Activated CD4-positive, alpha-beta T cell treated with anti-CD3 and anti-CD28 coated beads for 36 hours (primary cell): ENCODE results near the gene PPT1. TPM values are rescaled to one million over a fixed set of nuclear protein-coding genes. Genes with fewer than 3 reads are reported as not detected.
A peak's percentile ranks its signal among the peaks of the same experiment; 100 is the strongest.

Experiments used
- ATAC-seq: fragments of 200-7000 bp; cut with Tn5 transposase; one replicate; pipeline ENCODE4 v1.10.0; 2021; ENCODE audit warnings: mild to moderate bottlenecking, moderate library complexity
- CTCF ChIA-PET: fragments of 350-600 bp; sonication (Branson Sonifier 250); formaldehyde crosslinking; loops from one replicate; lab custom pipeline; 2021; ENCODE audit warnings: antibody characterized with exemption; lab: Charles Lee
- POLR2A ChIA-PET: fragments of 350-600 bp; sonication (Branson Sonifier 250); formaldehyde crosslinking; loops from one replicate; lab custom pipeline; 2021; ENCODE audit warnings: antibody characterized with exemption, inconsistent platforms; lab: Charles Lee
- DNase-seq: peaks from one replicate; pipeline ENCODE4 v3.0.0-alpha.2; 2020
- H3K27ac Mint-ChIP-seq: one replicate; pipeline ENCODE4 v1.8.0; 2021; ENCODE audit warnings: mixed read lengths
- H3K27me3 Mint-ChIP-seq: one replicate; pipeline ENCODE4 v1.8.0; 2021; ENCODE audit warnings: mixed read lengths
- H3K36me3 Mint-ChIP-seq: one replicate; pipeline ENCODE4 v1.8.0; 2021; ENCODE audit warnings: low read depth, mixed read lengths
- H3K4me1 Mint-ChIP-seq: one replicate; pipeline ENCODE4 v1.8.0; 2021; ENCODE audit warnings: mixed read lengths
- H3K4me3 Mint-ChIP-seq: one replicate; pipeline ENCODE4 v1.8.0; 2021; ENCODE audit warnings: mild to moderate bottlenecking, moderate library complexity, mixed read lengths
- H3K9me3 Mint-ChIP-seq: one replicate; pipeline ENCODE4 v1.8.0; 2021; ENCODE audit warnings: low read depth, mixed read lengths
- intact Hi-C, 2 experiments: fragments of 100-400 bp; cut with DNase I in 1 of 2; cut with micrococcal nuclease in 1 of 2; formaldehyde crosslinking; loops; one replicate each; pipeline versions ENCODE4 v1.14.2 to v1.15.1; 2022 to 2024; cut with DNase I, micrococcal nuclease
- total RNA-seq, 2 experiments: library from RNA; stranded (reverse); gene quantifications; one replicate each; pipeline ENCODE4 v1.2.3, GENCODE V29; 2021

PPT1 gene
- total RNA-seq, 2 experiments from 2014 or later = 75.4 to 77.4 TPM

DNA sequence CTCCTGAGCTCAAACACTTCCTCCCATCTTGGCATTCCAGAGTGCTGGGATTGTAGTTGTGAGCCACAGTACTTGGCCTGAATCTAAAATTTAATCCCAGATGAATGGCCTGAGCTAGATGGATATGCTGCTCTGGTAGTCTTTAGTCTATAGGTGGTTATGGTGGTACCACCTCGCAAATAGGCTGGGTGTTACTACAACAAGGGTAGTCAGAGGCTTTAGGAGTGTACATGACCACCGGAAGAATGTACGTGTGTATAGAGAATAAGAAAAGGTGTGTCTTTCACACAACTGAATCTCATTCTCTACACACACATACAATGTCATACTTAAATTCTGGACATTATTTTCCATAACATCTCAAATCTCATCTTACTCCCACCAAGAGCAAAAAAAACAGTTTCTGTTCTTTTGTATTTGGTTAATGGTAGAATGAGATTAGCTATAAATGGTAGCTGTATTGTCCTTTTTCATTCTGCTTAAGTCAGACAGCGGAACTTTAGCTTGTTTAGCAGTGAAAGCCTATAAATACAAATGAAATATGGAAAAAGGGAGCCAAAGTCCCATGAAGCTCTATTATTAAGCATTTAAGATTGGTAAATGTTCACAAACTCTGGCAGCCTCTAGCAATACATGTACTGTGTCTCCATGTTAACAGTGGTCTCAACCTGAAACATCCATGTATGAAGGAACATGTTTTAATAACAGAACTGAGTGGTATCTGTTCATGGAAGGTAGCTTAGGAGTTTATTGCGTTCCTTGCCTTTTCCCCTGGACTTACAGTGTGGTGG is 40.3 kb downstream of the PPT1 start:
- Mint-ChIP-seq H3K27me3 (no peaks in the 10 kb centered on the region), H3K4me3 (no peak overlapping the region), H3K36me3 (peaks cover 77% of the 10 kb centered on the region), H3K4me1 (peaks cover 92% of the 10 kb centered on the region), H3K27ac (peak overlapping the region; percentile 90), H3K9me3 (peaks cover 2% of the 10 kb centered on the region)
- ATAC-seq = no peak
- ChIA-PET CTCF (interaction anchor here (0.6 to 1.9 kb wide), 7 partner anchors 9 to 652 kb away, joined by 3 to 6 read pairs (median 4); no protein-coding TSS in a partner anchor), POLR2A (interaction anchor here (0.5 to 0.6 kb wide), 2 partner anchors 17 to 137 kb away, joined by 4 to 6 read pairs; no protein-coding TSS in a partner anchor)
- no peak for DNase-seq
- intact Hi-C loops = loop anchor here in 1 of 2 experiments (5.0 kb wide), 1 partner anchor 926 kb away; no protein-coding TSS in a partner anchor

DNA sequence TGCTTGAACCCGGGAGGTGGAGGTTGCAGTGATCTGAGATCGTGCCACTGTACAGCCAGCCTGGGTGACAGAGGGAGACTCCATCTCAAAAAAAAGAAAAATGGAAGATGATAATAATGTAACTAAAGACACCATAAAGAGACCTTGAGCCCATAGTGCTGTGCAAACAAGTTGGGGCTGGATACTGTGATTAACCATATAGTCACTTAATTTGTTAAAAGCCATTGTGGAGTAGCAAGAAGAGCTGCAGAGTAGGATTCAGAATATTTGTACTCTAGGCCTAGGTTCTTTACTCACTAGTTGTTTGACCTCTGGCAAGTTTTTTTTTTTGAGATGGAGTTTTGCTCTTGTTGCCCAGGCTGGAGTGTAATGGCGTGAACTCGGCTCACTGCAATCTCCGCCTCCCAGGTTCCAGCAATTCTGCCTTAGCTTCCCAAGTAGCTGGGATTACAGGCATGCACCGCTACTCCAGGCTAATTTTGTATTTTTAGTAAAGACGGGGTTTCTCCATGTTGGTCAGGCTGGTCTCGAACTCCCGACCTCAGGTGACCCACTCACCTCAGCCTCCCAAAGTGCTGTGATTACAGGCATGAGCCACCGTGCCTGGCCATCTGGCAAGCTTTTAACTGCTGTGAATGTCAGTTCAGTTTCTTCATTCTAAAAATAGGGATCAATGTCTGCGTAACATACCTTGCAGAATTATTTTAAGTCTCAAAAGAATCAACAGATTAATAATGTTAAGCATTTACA is 43.7 kb downstream of the PPT1 start:
- Mint-ChIP-seq H3K27ac (peak overlapping the region; percentile 24), H3K4me3 (no peak overlapping the region), H3K36me3 (peaks cover 71% of the 10 kb centered on the region), H3K4me1 (peaks cover 89% of the 10 kb centered on the region), H3K27me3 (no peaks in the 10 kb centered on the region), H3K9me3 (peaks cover 2% of the 10 kb centered on the region)
- POLR2A ChIA-PET = interaction anchor here (0.6 kb wide), 1 partner anchor 401 kb away, joined by 4 read pairs; no protein-coding TSS in a partner anchor
- no peak for ATAC-seq
- CTCF ChIA-PET = interaction anchor here (1.0 kb wide), 1 partner anchor 30 kb away, joined by 3 read pairs; no protein-coding TSS in a partner anchor
- no peak for DNase-seq
- intact Hi-C loops = no loop called here

- intact Hi-C loops = no loop called here
- CTCF ChIA-PET = interaction anchor here (0.6 to 1.3 kb wide), 6 partner anchors 9 to 191 kb away, joined by 3 to 5 read pairs (median 4); partner anchors contain the start of gene CAP1
- Mint-ChIP-seq H3K4me3 (peak overlapping the region; percentile 30), H3K9me3 (no peaks in the 10 kb centered on the region), H3K27ac (peak overlapping the region; percentile 89), H3K4me1 (peaks cover 84% of the 10 kb centered on the region), H3K36me3 (peaks cover 69% of the 10 kb centered on the region), H3K27me3 (no peaks in the 10 kb centered on the region)
- DNase-seq (no peak), ATAC-seq (no peak)
- POLR2A ChIA-PET = interaction anchor here (1.0 to 1.4 kb wide), 2 partner anchors 9 to 95 kb away, joined by 3 to 4 read pairs; no protein-coding TSS in a partner anchor
These were observed 46.2 kb downstream of the PPT1 start for GRCh38 chr1:40050863-40051262.

DNA sequence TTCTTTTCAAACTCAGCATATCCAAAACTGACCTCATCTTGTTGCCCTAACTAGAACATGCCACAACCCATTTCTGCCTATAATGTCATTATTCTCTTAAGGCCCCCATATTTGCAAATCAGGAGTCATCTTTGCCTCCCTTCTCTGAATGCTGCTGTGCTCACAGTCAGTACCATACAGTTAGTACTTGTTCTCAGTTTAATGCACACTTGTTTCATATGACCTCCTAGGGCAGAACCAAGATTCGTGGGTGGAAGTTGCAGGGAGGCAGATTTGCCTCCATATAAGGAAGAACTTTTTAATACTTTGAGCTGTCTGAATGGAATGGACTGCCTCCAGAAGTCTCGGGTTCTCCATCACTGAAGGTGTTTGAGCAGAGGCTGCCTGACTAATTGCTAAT is 47.3 kb downstream of the PPT1 start:
- ChIA-PET CTCF (interaction anchor here (0.6 to 1.3 kb wide), 4 partner anchors 10 to 289 kb away, joined by 3 to 4 read pairs (median 4); no protein-coding TSS in a partner anchor), POLR2A (interaction anchor here (1.4 kb wide), 1 partner anchor 93 kb away, joined by 4 read pairs; no protein-coding TSS in a partner anchor)
- peak; percentile 77 for ATAC-seq
- no peaks in the 10 kb centered on the region for H3K9me3 Mint-ChIP-seq
- peak overlapping the region; percentile 57 for H3K4me3 Mint-ChIP-seq
- peaks cover 70% of the 10 kb centered on the region for H3K36me3 Mint-ChIP-seq
- DNase-seq = peak; percentile 48
- peak overlapping the region; percentile 95 for H3K27ac Mint-ChIP-seq
- peaks cover 84% of the 10 kb centered on the region for H3K4me1 Mint-ChIP-seq
- intact Hi-C loops = loop anchor here in 1 of 2 experiments (1.0 to 10.0 kb wide), 3 partner anchors 10 to 645 kb away; no protein-coding TSS in a partner anchor
- no peaks in the 10 kb centered on the region for H3K27me3 Mint-ChIP-seq

- CTCF ChIA-PET = interaction anchor here (1.4 to 2.4 kb wide), 3 partner anchors 10 to 291 kb away, joined by 3 to 7 read pairs (median 6); no protein-coding TSS in a partner anchor
These were observed 49.3 kb downstream of the PPT1 start for GRCh38 chr1:40047769-40048168.

DNA sequence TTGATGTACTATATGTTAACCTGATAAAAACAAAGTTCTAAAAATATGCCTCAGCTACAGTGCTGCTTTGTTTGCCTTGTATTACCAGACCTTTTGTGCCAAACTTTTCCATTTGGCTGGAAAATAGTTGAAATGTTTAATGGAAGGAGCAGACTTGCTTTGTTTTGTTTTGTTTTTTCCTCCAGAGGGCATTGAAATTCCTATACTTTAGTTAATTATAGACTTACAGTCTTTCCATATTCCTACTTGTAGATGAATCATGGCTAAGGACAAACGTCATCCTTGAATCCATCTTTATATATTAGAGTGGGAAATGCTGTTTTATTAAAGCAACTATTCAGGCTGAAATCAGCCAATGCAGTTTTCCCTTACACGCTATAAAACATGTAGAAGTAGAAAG is 49.8 kb downstream of the PPT1 start:
- Mint-ChIP-seq H3K9me3 (no peaks in the 10 kb centered on the region), H3K27ac (peak overlapping the region; percentile 90), H3K36me3 (peaks cover 70% of the 10 kb centered on the region), H3K27me3 (no peaks in the 10 kb centered on the region), H3K4me3 (peak overlapping the region; percentile 33), H3K4me1 (peaks cover 88% of the 10 kb centered on the region)
- POLR2A ChIA-PET = no interaction called here
- no peak for ATAC-seq
- CTCF ChIA-PET = interaction anchor here (1.4 to 2.4 kb wide), 3 partner anchors 11 to 292 kb away, joined by 3 to 7 read pairs (median 6); no protein-coding TSS in a partner anchor
- intact Hi-C loops = loop anchor here in 1 of 2 experiments (5.0 to 10.0 kb wide), 2 partner anchors 335 to 642 kb away; no protein-coding TSS in a partner anchor
- DNase-seq = no peak

More at GRCh38 chr1:40047769-40048168, 49.3 kb downstream of the PPT1 start:
- peak; percentile 28 for DNase-seq
- peaks cover 65% of the 10 kb centered on the region for H3K36me3 Mint-ChIP-seq
- H3K4me1 Mint-ChIP-seq = peaks cover 86% of the 10 kb centered on the region
- peak; percentile 59 for ATAC-seq
- peak overlapping the region; percentile 90 for H3K27ac Mint-ChIP-seq
- POLR2A ChIA-PET = interaction anchor here (0.6 kb wide), 1 partner anchor 421 kb away, joined by 4 read pairs; no protein-coding TSS in a partner anchor
- H3K4me3 Mint-ChIP-seq = peak overlapping the region; percentile 43
- no peaks in the 10 kb centered on the region for H3K27me3 Mint-ChIP-seq
- no peaks in the 10 kb centered on the region for H3K9me3 Mint-ChIP-seq
- intact Hi-C loops = loop anchor here in 1 of 2 experiments (5.0 to 10.0 kb wide), 2 partner anchors 335 to 643 kb away; no protein-coding TSS in a partner anchor

DNA sequence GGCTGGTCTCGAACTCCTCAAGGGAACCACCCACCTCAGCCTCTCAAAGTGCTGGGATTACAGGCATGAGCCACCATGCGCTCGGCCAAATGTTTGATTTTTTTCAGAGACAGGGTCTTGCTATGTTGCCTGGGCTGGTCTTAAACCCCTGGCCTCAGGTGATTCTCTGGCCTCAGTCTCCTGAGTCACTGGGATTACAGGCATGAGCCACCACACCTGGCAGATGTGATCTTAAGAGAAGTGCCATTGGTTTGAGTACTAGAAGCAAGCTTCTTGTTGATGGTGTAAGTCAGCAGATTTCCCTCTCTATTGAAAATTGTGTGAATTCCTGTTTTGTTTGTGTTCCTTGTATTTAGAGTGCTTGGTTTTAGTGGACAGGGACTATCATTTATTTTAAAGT is 51.3 kb downstream of the PPT1 start:
- Mint-ChIP-seq H3K9me3 (no peaks in the 10 kb centered on the region), H3K4me3 (peak overlapping the region; percentile 21), H3K27me3 (no peaks in the 10 kb centered on the region), H3K4me1 (peaks cover 82% of the 10 kb centered on the region), H3K27ac (peak overlapping the region; percentile 83), H3K36me3 (peaks cover 70% of the 10 kb centered on the region)
- DNase-seq (no peak), ATAC-seq (no peak)
- ChIA-PET POLR2A (interaction anchor here (0.6 to 1.0 kb wide), 3 partner anchors 12 to 212 kb away, joined by 3 to 5 read pairs (median 3); no protein-coding TSS in a partner anchor), CTCF (interaction anchor here (0.8 to 2.4 kb wide), 4 partner anchors 11 to 293 kb away, joined by 3 to 6 read pairs (median 3); no protein-coding TSS in a partner anchor)
- intact Hi-C loops = loop anchor here in 1 of 2 experiments (5.0 to 10.0 kb wide), 2 partner anchors 337 to 641 kb away; no protein-coding TSS in a partner anchor

- peak overlapping the region; percentile 83 for H3K27ac Mint-ChIP-seq
- H3K36me3 Mint-ChIP-seq = peaks cover 65% of the 10 kb centered on the region
- no peaks in the 10 kb centered on the region for H3K27me3 Mint-ChIP-seq
- POLR2A ChIA-PET = interaction anchor here (0.9 to 1.0 kb wide), 2 partner anchors 19 to 212 kb away, joined by 3 to 4 read pairs; no protein-coding TSS in a partner anchor
- peaks cover 78% of the 10 kb centered on the region for H3K4me1 Mint-ChIP-seq
- H3K4me3 Mint-ChIP-seq = peak overlapping the region; percentile 50
- H3K9me3 Mint-ChIP-seq = no peaks in the 10 kb centered on the region
- intact Hi-C loops = loop anchor here in 1 of 2 experiments (5.0 to 10.0 kb wide), 2 partner anchors 337 to 640 kb away; no protein-coding TSS in a partner anchor
- no peak for DNase-seq
- no peak for ATAC-seq
- CTCF ChIA-PET = interaction anchor here (0.8 to 1.1 kb wide), 3 partner anchors 10 to 294 kb away, joined by 3 read pairs; no protein-coding TSS in a partner anchor
These were observed 51.9 kb downstream of the PPT1 start for GRCh38 chr1:40045182-40045581.

GRCh38 chr1:40044110-40044509 is 52.9 kb downstream of the PPT1 start:
- no peaks in the 10 kb centered on the region for H3K27me3 Mint-ChIP-seq
- ATAC-seq (no peak), DNase-seq (no peak)
- H3K4me1 Mint-ChIP-seq = peaks cover 70% of the 10 kb centered on the region
- H3K27ac Mint-ChIP-seq = peak overlapping the region; percentile 82
- ChIA-PET POLR2A (interaction anchor here (0.6 to 0.8 kb wide), 3 partner anchors 20 to 89 kb away, joined by 3 to 5 read pairs (median 3); no protein-coding TSS in a partner anchor), CTCF (interaction anchor here (0.9 to 1.0 kb wide), 2 partner anchors 9 to 34 kb away, joined by 3 read pairs; no protein-coding TSS in a partner anchor)
- peak overlapping the region; percentile 99 for H3K4me3 Mint-ChIP-seq
- intact Hi-C loops = loop anchor here (5.0 to 10.0 kb wide), 5 partner anchors 328 to 648 kb away; partner anchors contain the start of genes NFYC (in 1 of the 2), PABPC4 (in 1 of the 2) and SMAP2 (in 1 of the 2)
- H3K9me3 Mint-ChIP-seq = no peaks in the 10 kb centered on the region
- peaks cover 58% of the 10 kb centered on the region for H3K36me3 Mint-ChIP-seq

DNA sequence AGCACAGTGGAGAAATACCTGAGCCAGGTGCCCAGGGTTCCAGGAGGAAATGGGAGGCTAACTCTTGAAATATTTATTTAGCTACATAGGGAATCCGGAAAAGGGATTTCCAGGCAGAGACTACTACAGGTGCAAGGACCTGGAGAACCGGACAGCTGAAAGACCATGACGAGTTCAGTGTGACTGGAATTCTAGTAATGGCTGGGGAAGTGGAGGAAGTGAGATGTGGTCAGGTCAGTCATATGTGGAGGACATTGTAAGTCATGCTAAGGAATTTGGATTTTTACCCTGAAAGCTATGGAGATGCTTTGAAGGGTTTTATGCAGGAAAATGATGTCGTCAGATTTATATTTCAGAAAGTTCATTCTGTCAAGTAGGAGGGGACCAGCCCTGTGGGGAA is 54.7 kb downstream of the PPT1 start:
- DNase-seq = no peak
- Mint-ChIP-seq H3K36me3 (peaks cover 48% of the 10 kb centered on the region), H3K9me3 (no peaks in the 10 kb centered on the region), H3K4me3 (peak overlapping the region; percentile 99), H3K27ac (peak overlapping the region; percentile 86), H3K27me3 (no peaks in the 10 kb centered on the region), H3K4me1 (peaks cover 63% of the 10 kb centered on the region)
- ChIA-PET CTCF (interaction anchor here (0.7 to 1.4 kb wide), 2 partner anchors 15 to 18 kb away, joined by 3 read pairs; no protein-coding TSS in a partner anchor), POLR2A (interaction anchor here (0.8 kb wide), 1 partner anchor 9 kb away, joined by 3 read pairs; no protein-coding TSS in a partner anchor)
- intact Hi-C loops = loop anchor here (5.0 to 10.0 kb wide), 5 partner anchors 330 to 650 kb away; partner anchors contain the start of genes NFYC (in 1 of the 2), PABPC4 (in 1 of the 2) and SMAP2 (in 1 of the 2)
- ATAC-seq = no peak
